Testis (tissue), 3 donors: ENCODE measurements around the gene GNAI3. TPM values are rescaled to one million over a fixed set of nuclear protein-coding genes. Genes with fewer than 3 reads are reported as not detected.

Experiments used
- DNase-seq: peaks from one replicate; pipeline ENCODE4 v3.0.0-alpha.2; 2019
- H3K27ac ChIP-seq, 2 donors: fragments of 200-600 bp; sonication (generic); one replicate each; pipeline ENCODE4 v1.5.1; 2019
- H3K27me3 ChIP-seq: fragments of 200-600 bp; sonication (generic); one replicate; pipeline ENCODE4 v1.5.1; 2019
- H3K36me3 ChIP-seq: fragments of 200-600 bp; sonication (generic); one replicate; pipeline ENCODE4 v1.5.1; 2017; ENCODE audit warnings: low read depth; ENCODE audit errors: missing control alignments
- H3K4me1 ChIP-seq: fragments of 200-600 bp; sonication (generic); one replicate; pipeline ENCODE4 v1.5.1; 2019
- H3K4me3 ChIP-seq, 2 donors: fragments of 200-600 bp; sonication (generic); one replicate each; pipeline ENCODE4 v1.5.1; 2017 to 2019
- H3K9me3 ChIP-seq: fragments of 200-600 bp; sonication (generic); one replicate; pipeline ENCODE4 v1.5.1; 2017
- CTCF ChIP-seq, 3 experiments: fragments of 450-650 bp in 2 of 3; fragments of 200-600 bp in 1 of 3; sonication (generic) in 1 of 3; IDR thresholded peaks; one replicate each; pipeline ENCODE4 v1.5.1; 2016 to 2019; ENCODE audit warnings: antibody characterized with exemption in 3 of 3, mild to moderate bottlenecking in 2 of 3, moderate library complexity in 1 of 3
- POLR2A ChIP-seq: fragments of 450-650 bp; IDR thresholded peaks from one replicate; pipeline ENCODE4 v1.6.1; 2017; ENCODE audit warnings: antibody characterized with exemption, mild to moderate bottlenecking, moderate library complexity
- WGBS, 2 donors: methylation state at CpG; one replicate each; pipeline ENCODE4 v1.1.5; 2018; 5-methylcytosine and 5-hydroxymethylcytosine counted together
- intact Hi-C: fragments of 100-400 bp; cut with DNase I; formaldehyde crosslinking; loops from one replicate; pipeline ENCODE4 v1.15.1; 2023; ENCODE audit warnings: low total_unique reads
- polyA plus RNA-seq: library from polyadenylated mRNA; stranded (reverse); fragments of 350-450 nt; fragmentation: Illumina TruSeq; extraction: RNeasy Lipid Tissue Mini Kit (QIAGEN cat#74804); gene quantifications from one replicate; pipeline ENCODE4 v1.2.3, GENCODE V29; 2014; ENCODE audit warnings: low read depth, low replicate concordance; ENCODE audit not compliant: insufficient read depth
- total RNA-seq, 2 donors: library from RNA; depleted of rRNA; stranded (reverse); fragments of >200 nt; gene quantifications; one replicate each; pipeline ENCODE4 v1.2.3, GENCODE V29; 2016

The GNAI3 gene
- total and polyA plus RNA-seq, 3 donors from 2014 or later: 5.7 to 5.9 (median 5.8) TPM

GRCh38 chr1:109627692-109628399 lies 79.4 kb downstream of the GNAI3 start:
- H3K4me3 ChIP-seq: no peak overlapping the region
- peaks cover 34% of the 10 kb centered on the region for H3K4me1 ChIP-seq
- no peaks in the 10 kb centered on the region for H3K36me3 ChIP-seq
- DNase-seq: no peak
- no peak overlapping the region for H3K27ac ChIP-seq
- no peaks in the 10 kb centered on the region for H3K9me3 ChIP-seq
- no peaks in the 10 kb centered on the region for H3K27me3 ChIP-seq
- intact Hi-C loops: loop anchor here (5.0 kb wide), 1 partner anchor 76 kb away; no protein-coding TSS in a partner anchor
- TF ChIP-seq CTCF (IDR thresholded peaks at IDR 0.05) (no peak), POLR2A (no peak)
- WGBS, 2 donors: 91 to 92% methylated on average over 11 to 23 of the region's 23 CpGs

GRCh38 chr1:109628540-109629321 lies 80.3 kb downstream of the GNAI3 start:
- DNase-seq: no peak
- 74 to 89% methylated on average over 16 to 23 of the region's 23 CpGs for WGBS, 2 donors
- Histone ChIP-seq H3K9me3 (no peaks in the 10 kb centered on the region), H3K27ac (no peak overlapping the region), H3K4me1 (peaks cover 27% of the 10 kb centered on the region), H3K27me3 (no peaks in the 10 kb centered on the region), H3K36me3 (no peaks in the 10 kb centered on the region), H3K4me3 (no peak overlapping the region)
- intact Hi-C loops: loop anchor here (5.0 kb wide), 1 partner anchor 76 kb away; no protein-coding TSS in a partner anchor
- TF ChIP-seq CTCF (IDR thresholded peaks at IDR 0.05): no peak
- TF ChIP-seq POLR2A: no peak

- TF ChIP-seq POLR2A: no peak
- no peak for TF ChIP-seq CTCF (IDR thresholded peaks at IDR 0.05)
- no peaks in the 10 kb centered on the region for H3K27me3 ChIP-seq
- H3K27ac ChIP-seq: no peak overlapping the region
- H3K4me1 ChIP-seq: peaks cover 20% of the 10 kb centered on the region
- H3K4me3 ChIP-seq: no peak overlapping the region
- 77 to 79% methylated on average over 7 to 10 of the region's 10 CpGs for WGBS, 2 donors
- no peaks in the 10 kb centered on the region for H3K36me3 ChIP-seq
- intact Hi-C loops: loop anchor here (5.0 to 10.0 kb wide), 2 partner anchors 77 to 355 kb away; partner anchors contain the start of gene AHCYL1
- no peak for DNase-seq
- H3K9me3 ChIP-seq: no peaks in the 10 kb centered on the region
Observed at GRCh38 chr1:109629372-109630030, 81.1 kb downstream of the GNAI3 start.

- Histone ChIP-seq H3K27ac (no peak overlapping the region), H3K36me3 (no peaks in the 10 kb centered on the region)
- DNase-seq: peak; percentile 59
Observed at GRCh38 chr1:109630081-109630897, 81.9 kb downstream of the GNAI3 start.

More at GRCh38 chr1:109630081-109630897, 81.9 kb downstream of the GNAI3 start:
- intact Hi-C loops: loop anchor here (10.0 kb wide), 1 partner anchor 355 kb away; the partner anchor contains the start of gene AHCYL1
- 71 to 74% methylated on average over 9 to 28 of the region's 30 CpGs for WGBS, 2 donors
- Histone ChIP-seq H3K9me3 (no peaks in the 10 kb centered on the region), H3K27me3 (no peaks in the 10 kb centered on the region), H3K4me3 (peak overlapping the region in 1 of 2 donors; percentile 10), H3K4me1 (peaks cover 18% of the 10 kb centered on the region)
- TF ChIP-seq POLR2A (no peak), CTCF (IDR thresholded peaks at IDR 0.05) (peak in 1 of 3 experiments; percentile 51)
